Measurements from ENCODE around the gene MXRA7. TPM values are rescaled to one million over a fixed set of nuclear protein-coding genes. Genes with fewer than 3 reads are reported as not detected.

The MXRA7 gene
- total and polyA plus RNA-seq, 2 of the 4 experiments (the other 2 are of a cell fraction): 168 to 231 TPM

- Histone ChIP-seq H3K4me3 (ENCODE audit: insufficient read depth, low read depth, low read length) (no peak overlapping the region), H3K36me3 (ENCODE audit: control insufficient read depth, insufficient read depth, low read length) (peaks cover 57% of the 10 kb centered on the region), H2AFZ (replicated peaks; ENCODE audit: low read length, poor library complexity) (no peak overlapping the region), H3K9me3 (ENCODE audit: control insufficient read depth, insufficient read depth, low read length) (no peaks in the 10 kb centered on the region), H3K4ac (ENCODE audit: low read depth, low read length) (no peak overlapping the region), H3K27me3 (ENCODE audit: control insufficient read depth, insufficient read depth, low read length) (no peaks in the 10 kb centered on the region), H4K20me1 (ENCODE audit: insufficient read depth, low read length) (peaks cover 27% of the 10 kb centered on the region), H3K18ac (ENCODE audit: low read depth, low read length) (no peak overlapping the region), H2BK120ac (ENCODE audit: low read depth, low read length) (no peak overlapping the region), H3K4me2 (ENCODE audit: low read depth, low read length) (no peak overlapping the region), H2AK5ac (ENCODE audit: low read depth, low read length) (no peak overlapping the region), H2AK9ac (replicated peaks; ENCODE audit: low read depth, low read length, poor library complexity) (no peak overlapping the region), H3K4me1 (ENCODE audit: control insufficient read depth, insufficient read depth, low read length) (peaks cover 7% of the 10 kb centered on the region), H2BK20ac (ENCODE audit: low read depth, low read length) (no peak overlapping the region), H3K27ac (ENCODE audit: insufficient read depth, low read length) (no peak overlapping the region), H2BK5ac (ENCODE audit: low read depth, low read length, poor library complexity, severe bottlenecking) (no peak overlapping the region), H4K91ac (ENCODE audit: insufficient read depth, low read depth, low read length) (no peak overlapping the region), H4K5ac (ENCODE audit: low read depth, low read length) (no peak overlapping the region), H3K23ac (ENCODE audit: low read depth, low read length) (no peak overlapping the region), H3K56ac (ENCODE audit: extremely low read depth, insufficient read depth, low read length) (no peak overlapping the region), H3K9ac (ENCODE audit: low read depth, low read length) (no peak overlapping the region), H2BK15ac (ENCODE audit: low read depth, low read length) (no peak overlapping the region), H3K79me1 (ENCODE audit: low read depth in 1 of 2, low read length in 2 of 2) (peaks cover 0 to 44% of the 10 kb centered on the region in 2 experiments; a peak in 3 of 4 replicates), H4K8ac (ENCODE audit: low read depth in 2 of 2, low read length in 2 of 2) (no peak overlapping the region), H3K9me1 (ENCODE audit: insufficient read depth, low read length) (no peaks in the 10 kb centered on the region), H3K14ac (replicated peaks; ENCODE audit: low read depth, low read length) (no peak overlapping the region)
- DNase-seq (no peak), ATAC-seq (ENCODE audit: low read depth) (no peak)
- no CpG with 5 or more reads among the region's 1 CpG for WGBS, 2 experiments (ENCODE audit: extremely low coverage in 2 of 2, insufficient read length in 1 of 2)
- no TSS peak for BruUV-seq (replicated peaks)
- dilution Hi-C loops (cut with HindIII; ENCODE audit: low sequenced_read_pairs, unreplicated experiment) (no loop called here), in situ Hi-C loops (cut with MboI; ENCODE audit: low sequenced_read_pairs) (no loop called here), intact Hi-C loops (cut with micrococcal nuclease) (no loop called here)
- TF ChIP-seq FOS (IDR thresholded peaks at IDR 0.05; ENCODE audit: low read depth, low read length) (no peak), ELK1 (IDR thresholded peaks at IDR 0.05; ENCODE audit: borderline replicate concordance, low read depth, low read length) (no peak), USF2 (IDR thresholded peaks at IDR 0.05; ENCODE audit: low read depth, low read length) (no peak), CEBPB (IDR thresholded peaks at IDR 0.05; ENCODE audit: low read depth, low read length) (no peak), SMC3 (IDR thresholded peaks at IDR 0.05; ENCODE audit: low read depth, low read length) (no peak), RFX5 (IDR thresholded peaks at IDR 0.05; ENCODE audit: low read depth, low read length) (no peak), RCOR1 (IDR thresholded peaks at IDR 0.05; ENCODE audit: insufficient replicate concordance, low read length) (no peak), BHLHE40 (IDR thresholded peaks at IDR 0.05; ENCODE audit: low read depth, low read length) (no peak), MAFK (IDR thresholded peaks at IDR 0.05; ENCODE audit: low read depth, low read length) (no peak), CHD1 (IDR thresholded peaks at IDR 0.05; ENCODE audit: low read depth, low read length) (no peak), MAZ (IDR thresholded peaks at IDR 0.05; ENCODE audit: borderline replicate concordance, low read depth, low read length) (no peak), MXI1 (IDR thresholded peaks at IDR 0.05; ENCODE audit: borderline replicate concordance, low read depth, low read length) (no peak), RAD21 (IDR thresholded peaks at IDR 0.05; ENCODE audit: low read length) (no peak)
- TF ChIP-seq, protein P1, sequence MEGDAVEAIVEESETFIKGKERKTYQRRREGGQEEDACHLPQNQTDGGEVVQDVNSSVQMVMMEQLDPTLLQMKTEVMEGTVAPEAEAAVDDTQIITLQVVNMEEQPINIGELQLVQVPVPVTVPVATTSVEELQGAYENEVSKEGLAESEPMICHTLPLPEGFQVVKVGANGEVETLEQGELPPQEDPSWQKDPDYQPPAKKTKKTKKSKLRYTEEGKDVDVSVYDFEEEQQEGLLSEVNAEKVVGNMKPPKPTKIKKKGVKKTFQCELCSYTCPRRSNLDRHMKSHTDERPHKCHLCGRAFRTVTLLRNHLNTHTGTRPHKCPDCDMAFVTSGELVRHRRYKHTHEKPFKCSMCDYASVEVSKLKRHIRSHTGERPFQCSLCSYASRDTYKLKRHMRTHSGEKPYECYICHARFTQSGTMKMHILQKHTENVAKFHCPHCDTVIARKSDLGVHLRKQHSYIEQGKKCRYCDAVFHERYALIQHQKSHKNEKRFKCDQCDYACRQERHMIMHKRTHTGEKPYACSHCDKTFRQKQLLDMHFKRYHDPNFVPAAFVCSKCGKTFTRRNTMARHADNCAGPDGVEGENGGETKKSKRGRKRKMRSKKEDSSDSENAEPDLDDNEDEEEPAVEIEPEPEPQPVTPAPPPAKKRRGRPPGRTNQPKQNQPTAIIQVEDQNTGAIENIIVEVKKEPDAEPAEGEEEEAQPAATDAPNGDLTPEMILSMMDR (conservative IDR thresholded peaks at IDR 0.05; ENCODE audit: low read depth, low read length): no peak
- ChIA-PET CTCF (no interaction called here), POLR2A (ENCODE audit: unreplicated experiment) (interaction anchor here (0.6 kb wide), 1 partner anchor 8 kb away, joined by 7 read pairs; no protein-coding TSS in a partner anchor)
These were observed 31.5 kb downstream of the MXRA7 start for GRCh38 chr17:76679239-76679638.

Measured in IMR-90 (cell line).